Ammon's horn (tissue), 1 donor: Measurements from ENCODE around the gene ALDH4A1.
"Not testable (repeated sequence)": the region's sequence is repeated elsewhere in the genome, so short reads cannot be mapped to it uniquely, and the experiment has no call there.

Source experiments
- DNase-seq: peaks from one replicate; pipeline ENCODE4 v3.0.0-alpha.2; 2016; ENCODE audit warnings: low spot score

The ALDH4A1 gene

DNA sequence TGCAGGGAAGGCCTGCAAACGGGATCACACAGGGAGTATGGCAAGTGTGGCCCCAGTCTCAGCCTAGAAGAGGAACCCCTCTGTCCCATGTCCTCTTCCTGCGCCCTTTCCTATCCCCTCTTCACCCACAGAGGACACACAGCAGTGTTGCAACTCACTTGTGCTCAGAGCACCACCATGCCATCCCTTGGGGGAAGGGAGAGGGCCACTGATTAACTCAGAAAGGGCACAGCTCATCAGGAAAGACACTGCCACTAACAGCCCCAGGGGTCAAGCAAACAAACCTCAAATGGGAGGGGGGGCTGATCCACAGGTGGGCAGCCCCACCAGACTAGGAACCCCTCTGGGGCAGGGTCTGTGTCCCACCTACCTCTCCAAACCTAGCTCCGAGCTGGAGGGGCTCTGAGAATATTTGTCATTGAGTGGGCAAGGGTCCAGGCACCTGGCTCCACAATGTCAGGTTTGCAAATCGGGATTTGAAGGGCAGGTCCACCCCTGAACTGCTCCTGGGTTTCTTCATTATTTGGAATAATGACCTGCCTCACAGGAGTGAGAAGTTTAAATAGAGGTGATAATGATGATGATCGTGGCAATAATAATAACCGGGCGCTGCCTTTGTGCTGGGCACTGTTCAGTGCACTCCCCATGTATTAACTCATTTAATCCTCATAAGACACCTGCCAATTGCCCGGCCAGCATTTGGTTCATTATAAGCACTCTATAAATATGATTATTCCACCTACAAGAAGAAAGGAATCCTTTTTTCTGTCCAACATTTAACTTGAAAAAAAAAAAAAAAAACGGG is 1.0 kb downstream of the ALDH4A1 start:
- DNase-seq, result no peak

DNA sequence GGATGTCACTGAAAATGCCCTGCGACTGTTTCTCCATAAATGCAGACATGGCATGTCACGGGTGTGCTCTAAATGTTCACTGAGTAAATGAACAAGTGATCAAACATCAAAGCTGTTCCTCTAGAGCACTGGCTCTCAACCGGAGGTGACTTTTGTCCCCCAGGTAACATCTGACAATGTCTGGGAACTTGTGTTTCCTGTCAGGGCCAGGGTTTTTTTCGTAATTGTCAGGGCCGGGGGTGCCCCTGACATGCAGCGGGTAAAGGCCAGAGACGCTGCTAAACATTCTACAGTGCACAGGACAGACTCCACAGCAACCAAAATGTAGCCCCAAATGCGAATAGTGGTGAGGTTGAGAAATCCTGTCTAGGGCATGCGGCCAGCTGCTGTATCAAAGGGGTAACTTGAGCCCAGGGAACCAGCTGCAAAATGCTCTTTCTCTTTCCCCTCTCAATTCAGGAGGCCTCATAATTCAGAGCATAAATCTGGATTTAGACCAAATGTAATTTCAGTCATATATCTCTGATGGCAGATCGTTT is 2.0 kb downstream of the ALDH4A1 start:
- DNase-seq, result no peak

DNA sequence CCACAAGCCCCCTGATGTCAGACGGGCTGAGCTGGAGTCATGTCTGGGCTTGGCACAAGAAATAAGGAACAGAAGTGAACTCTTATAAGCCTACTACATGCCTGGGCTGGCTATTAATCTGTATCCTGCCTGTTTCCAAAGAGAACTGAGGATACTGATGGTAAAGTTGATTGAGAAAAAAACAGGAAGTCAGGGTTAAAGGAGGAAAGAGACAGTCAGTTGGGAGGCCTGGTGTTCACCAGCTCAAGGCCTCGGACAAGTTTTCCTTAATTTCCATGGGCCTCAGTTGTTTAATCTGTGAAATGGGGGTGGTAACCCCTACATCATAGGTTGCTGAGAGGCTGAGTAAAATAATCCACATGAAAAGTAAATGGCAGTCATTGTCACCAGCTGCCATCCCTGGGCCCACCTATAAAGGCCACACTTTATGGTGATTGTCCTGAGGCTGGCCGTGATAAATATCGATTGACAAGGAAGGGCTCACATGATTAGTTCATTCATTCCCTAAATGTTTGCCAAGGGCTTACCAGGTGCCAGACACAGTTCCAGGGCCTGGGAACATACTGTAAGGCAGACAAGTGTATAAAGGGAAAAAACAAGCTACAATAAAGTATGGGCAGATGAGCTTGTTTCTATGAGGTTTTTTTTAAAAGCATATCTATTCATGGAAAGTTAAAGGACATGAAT is 2.8 kb downstream of the ALDH4A1 start:
- DNase-seq, result no peak

DNA sequence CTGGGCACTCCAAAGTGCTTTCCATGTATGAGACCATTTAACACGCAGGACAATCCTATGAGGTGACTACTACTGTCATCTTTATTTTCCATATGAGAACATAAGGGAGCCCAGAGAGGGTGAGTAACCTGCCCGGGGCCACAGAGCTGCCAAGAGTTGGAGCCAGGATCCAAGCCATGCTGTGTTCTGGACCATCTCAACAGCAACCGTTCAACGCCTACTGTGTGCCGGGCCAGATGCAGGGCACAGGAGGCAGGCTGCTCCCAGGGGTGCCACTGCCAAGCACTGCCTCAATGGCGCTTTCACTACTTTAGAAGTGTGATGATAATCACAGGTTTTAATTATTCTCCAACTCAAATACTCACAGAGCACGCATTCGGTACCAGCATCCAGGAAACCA is 3.8 kb downstream of the ALDH4A1 start:
- no peak for DNase-seq

DNA sequence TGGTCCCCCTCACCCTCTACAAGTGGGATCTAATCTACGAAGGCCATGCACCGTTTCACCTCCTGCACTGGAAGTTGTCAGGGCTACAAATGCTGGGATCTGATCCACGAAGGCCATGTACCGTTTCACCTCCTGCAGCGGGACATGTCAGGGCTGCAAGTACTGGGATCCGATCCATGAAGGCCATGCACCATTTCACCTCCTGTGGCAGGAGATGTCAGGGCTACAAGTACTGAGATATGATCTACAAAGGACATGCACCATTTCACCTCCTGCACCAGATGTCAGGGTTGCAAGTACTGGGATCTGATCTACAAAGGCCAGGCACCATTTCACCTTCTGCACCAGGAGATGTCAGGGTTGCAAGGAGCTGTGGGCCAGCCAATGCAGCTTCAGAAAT is 7.0 kb downstream of the ALDH4A1 start:
- no peak for DNase-seq

DNA sequence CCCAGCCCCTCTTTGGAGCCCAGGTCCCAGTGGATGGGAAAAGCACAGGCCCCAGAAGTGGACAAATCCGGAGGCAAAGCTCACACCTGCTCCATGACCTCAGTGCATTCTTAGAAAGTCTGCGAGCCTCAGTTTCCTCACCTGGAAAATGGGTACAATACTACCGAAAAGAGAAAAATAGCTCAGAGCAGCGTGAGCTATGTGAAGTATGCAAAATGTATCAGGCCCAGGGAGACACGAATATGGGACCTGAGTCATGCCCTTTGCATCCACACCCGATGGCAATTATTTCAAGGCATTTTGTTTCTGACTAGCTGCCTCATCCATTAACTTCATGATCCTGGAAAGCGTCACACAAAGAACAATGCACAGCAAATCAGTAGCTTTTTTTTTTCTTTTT is 9.2 kb downstream of the ALDH4A1 start:
- DNase-seq, result no peak

DNA sequence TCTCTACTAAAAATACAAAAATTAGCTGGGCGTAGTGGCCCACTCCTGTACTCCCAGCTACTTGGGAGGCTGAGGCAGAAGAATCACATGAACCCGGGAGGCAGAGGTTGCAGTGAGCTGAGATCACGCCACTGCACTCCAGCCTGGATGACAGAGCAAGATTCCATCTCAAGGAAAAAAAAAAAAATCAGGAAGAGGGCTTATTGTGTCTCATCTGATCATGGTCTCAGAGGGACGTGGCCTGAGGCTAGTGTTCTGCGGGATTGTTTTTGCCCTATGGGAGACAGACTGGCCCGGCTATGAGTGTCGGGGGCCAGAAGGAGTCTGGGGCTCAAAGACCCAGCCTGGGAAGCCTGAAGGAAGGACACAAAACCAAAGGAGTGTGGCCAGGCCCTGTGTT is 10.5 kb downstream of the ALDH4A1 start:
- DNase-seq, result not testable (repeated sequence)

DNA sequence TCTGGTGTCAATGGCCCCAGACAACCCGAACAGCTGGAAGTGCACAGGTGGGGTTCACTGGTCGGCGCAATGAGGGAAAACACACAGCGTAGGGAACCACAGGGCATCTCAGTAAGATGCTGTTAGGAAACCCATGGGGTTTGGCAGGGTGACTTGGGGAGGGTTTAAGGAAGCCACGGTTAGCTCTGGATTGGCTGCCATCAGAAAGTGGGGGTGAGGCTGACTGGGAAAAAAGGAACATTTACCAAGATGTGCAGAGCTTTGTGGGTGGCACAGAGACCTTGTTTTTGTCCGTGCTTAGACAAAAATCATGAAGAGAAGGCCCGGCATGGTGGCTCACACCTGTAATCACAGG is 11.0 kb downstream of the ALDH4A1 start:
- no peak for DNase-seq

DNA sequence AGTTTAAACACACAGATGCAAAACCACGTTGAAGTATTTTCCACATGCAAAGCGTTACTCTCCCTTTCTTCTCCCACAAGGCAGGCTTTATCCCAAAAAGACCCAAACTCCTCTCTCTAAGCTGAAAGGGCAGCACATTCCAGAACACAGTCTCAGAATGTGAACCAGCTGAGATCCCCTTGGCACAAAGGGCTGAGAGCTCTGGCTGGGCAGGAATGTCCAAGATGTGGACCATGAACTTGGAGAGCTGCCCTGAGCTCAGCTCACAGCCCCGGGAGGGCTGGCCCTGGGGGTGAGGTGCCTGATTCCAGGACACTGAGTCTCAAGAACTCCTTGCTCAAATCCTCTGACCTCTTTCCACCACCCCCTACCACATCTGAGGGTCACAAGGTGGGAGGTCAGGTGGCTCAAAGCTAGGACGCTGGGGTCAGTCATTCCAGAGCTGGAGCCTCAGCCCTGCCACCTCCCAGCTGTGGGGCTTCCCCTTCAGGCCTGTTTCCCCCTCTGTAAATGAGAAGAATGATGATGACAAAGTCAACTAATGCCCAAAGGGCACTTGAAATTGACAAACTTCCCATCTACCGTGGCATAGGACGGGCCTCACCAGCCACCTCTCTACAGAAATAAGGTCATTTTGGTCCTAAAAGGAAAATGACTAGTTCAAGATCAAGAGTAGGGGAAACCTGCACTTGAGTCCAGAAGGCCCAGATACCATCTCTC is 11.5 kb downstream of the ALDH4A1 start:
- peak; percentile 62 for DNase-seq

DNA sequence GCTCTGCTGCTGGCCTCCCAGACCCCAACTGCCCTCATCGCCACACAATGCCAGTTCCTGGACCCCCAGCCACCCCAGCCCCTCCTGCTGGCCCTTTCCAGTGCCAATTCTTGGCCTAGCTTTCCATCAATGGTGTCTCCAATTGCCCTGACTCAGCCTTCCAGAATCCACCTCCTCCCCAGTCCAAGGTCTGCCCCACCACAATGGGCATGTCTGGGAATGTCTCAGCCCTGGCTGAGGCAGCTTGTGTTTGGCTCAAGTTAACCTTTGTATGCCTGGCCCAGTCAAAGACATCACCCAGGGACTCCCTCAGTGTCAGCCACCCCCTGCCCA is 16.4 kb downstream of the ALDH4A1 start:
- DNase-seq, result no peak

DNA sequence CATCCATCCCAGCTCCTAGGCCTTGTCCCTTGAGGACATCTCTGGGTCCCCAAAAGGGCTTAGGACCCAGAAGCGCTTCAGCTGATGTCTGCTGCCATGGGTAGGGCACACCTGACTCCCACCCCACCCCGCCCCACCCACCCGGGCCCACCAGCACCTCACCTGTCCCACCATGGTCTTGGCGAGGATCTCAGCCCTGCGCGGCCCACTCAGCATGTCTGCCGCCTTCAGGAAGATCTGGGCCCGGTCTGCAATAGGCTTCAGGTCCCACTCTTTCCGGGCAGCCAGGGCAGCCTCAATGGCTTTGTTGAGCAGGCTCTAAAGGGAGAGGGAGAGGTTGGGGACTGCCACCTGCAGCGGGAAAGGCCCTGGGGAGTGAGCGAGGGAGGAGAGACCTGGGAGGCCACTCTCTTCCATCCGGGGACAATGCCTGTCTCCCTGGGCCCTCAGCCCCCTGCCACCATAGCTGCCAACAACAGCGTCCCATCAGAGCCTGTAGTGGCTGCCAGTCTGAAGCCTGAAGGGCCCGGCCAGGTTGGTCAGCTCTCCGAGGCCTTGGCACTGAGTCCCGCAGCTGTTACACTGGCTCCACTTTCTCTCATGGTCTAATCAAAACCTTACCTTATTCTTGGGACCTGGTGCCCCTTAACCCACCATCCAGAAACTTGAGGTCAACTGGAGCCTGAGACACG is 16.9 kb downstream of the ALDH4A1 start:
- no peak for DNase-seq

DNA sequence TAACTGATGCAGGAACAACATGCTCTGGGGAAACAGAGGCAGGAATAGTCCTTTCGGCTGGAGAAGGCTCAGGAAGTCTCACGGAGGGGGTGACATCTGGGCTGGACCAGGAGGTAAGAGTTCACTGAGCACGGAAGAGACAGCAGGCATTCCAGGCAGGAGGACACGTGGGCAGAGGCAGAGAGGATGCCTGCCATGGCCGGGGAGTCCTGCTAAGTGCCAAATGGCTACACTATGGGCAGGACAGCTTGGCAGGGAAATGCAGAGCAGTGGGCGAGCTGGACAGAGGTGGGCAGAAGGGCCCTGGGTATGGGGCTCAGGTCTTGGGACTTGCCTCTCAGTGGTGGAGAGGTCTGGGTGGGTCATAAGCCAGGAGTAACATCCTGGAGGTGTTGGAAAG is 17.6 kb downstream of the ALDH4A1 start:
- DNase-seq, result no peak

DNA sequence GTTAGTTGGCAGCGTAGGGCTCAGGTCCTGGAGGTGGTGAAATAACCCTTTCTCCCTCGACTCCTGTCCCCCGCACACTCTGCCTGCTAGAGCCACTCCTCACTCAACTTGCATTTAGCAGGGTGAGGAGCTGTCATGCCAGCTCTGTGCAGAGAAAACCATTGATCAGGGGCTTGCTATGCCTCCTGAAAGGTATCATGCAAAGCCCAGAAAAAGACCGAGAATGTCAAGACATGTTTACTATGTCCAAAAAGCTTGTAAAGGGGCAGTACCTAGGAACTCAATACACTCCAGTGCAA is 18.0 kb downstream of the ALDH4A1 start:
- no peak for DNase-seq

DNA sequence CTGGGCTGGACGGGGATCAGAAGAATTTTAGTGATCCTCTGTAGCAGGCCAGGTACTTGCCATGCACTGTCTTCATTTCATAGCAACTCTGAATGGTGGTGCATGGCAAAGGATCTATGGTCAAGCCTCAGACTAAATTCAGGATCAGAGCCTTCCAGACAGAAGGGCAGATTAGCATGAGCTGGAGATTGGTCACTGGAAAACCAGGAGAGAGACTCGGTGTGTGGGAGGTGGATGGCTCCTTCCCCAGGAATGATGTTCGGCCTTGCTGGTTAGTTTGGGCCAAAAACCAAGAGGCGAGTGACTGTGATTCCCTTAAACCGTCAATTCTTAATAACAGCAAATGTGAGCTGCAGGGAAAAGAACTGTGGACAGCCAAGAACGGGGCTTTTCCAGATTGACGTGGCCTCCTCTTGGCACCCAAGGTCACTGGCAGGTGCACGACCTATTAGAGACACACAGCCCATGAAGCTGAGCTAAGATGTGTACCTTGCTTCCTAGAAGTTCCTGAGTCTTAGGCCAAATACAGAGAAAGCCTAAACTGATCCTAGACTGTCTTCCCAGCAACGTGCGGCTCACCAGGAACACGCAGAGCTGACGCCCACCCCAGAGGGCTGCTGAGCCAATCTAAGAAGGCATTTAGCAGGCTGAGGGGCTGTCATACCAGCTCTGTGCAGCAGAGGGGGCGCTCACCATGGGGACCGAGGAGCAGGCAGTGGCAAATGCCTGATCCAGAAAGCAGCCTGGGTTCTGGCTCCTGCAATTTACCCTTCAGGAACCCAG is 18.5 kb downstream of the ALDH4A1 start:
- peak; percentile 91 for DNase-seq

DNA sequence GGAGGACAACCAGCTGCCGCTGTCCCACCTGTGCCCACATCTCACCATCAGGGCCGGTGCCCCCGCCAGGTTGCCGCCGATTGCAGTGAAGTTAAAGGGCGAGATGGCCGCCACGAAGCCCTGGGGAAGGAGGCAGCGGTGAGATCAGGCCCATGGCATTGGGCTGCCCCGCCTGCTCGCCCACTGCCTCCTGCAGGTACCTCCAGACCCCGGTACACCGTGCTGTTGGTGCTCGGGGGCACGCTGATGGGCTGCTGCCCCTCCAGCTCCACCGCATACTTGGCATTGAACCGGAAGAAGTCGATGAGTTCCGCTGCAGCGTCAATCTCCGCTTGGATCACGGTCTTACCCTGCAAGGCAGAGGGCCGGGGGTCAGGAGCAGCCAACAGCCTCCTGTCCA is 19.3 kb downstream of the ALDH4A1 start:
- no peak for DNase-seq

DNA sequence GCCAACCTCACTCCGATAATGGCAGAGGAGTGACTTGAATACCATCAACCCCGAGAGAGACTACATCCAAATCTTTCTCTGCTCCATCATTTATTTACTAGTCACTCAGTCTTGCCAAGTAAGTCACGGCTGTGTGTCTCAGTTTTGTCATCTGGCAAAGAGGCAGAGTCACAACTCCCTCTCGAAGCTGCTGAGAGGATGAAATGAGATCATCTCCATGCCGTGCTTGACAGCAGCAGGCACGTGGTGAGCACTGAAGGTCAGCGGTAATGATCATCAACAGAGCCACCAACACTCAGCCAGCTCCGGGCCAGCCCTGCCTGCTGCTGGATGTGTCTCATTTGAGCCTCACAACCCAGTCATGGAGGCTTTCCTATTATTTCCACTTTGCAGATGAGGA is 19.9 kb downstream of the ALDH4A1 start:
- peak; percentile 74 for DNase-seq

DNA sequence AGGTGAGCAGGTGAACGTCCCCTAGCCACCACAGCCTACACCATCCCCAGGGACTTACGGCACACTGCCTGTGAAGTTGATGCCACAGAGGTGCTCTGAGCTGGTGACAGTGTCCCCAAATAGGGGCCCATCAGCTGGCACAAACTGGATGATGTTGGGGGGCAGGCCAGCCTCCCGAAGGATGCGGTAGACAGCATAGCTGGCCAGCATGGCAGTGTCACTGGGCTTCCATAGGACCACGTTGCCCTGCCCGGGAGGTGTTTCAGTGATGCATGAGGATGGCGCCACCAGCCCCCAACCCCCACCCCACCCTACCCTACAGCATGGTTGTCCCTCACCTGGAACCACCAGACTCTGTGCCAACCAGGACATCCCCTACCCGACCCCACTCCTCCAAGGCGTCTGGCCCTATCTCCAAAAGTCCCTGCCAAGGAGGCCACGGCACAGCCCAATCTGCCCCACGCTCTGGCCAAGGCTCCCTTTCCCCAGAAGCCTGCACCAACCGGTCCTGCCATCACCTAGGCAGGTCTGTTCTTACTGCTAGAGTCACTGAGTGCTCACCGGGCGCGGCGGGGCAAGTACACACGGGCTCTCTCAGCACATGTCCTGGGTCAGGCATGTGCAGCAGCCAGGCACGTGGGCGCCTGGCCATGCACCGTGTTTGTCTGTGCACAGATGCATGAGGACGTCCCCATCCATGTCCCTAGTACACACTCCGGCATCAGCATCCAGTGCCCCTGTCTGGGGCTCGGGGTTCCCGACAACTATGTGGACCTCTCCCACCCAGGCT is 20.5 kb downstream of the ALDH4A1 start:
- no peak for DNase-seq

DNA sequence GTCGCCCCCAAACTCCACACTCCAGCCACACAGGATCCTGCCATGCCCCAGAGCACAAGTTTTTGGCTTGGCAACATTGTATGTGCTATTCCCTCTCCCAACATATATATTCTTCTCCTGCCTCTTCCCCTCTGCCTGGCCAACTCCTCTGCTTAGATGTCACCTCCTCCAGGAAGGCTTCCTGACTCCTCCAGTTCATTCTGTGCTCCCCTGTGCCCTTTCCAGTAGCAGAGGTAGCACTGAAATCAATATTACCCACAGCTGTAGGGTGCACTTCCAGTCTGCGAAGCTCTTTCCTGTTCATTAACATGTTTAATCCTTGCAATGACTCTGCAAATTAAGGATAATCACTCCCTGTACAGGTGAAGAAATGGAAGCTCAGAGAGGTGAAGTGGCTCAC is 21.2 kb downstream of the ALDH4A1 start:
- no peak for DNase-seq

DNA sequence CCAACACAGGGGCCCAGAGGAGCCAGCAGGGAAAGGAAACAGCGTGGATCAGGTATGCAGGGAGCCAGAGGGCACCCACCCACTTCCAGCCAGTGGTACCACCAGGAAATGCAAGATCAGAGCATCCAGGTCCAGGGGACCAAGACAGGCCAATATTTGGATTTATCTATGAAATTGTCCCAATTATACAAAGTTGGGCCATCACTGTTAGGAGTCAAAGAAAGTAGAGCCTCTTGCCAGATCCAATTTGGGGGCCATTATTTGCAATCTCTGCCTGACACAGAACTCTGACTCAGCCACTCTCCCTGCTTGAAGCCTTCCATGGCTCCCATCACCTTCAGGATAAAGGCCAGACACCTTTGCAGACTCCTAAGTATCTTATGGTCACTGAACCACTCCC is 21.8 kb downstream of the ALDH4A1 start:
- DNase-seq, result no peak

DNA sequence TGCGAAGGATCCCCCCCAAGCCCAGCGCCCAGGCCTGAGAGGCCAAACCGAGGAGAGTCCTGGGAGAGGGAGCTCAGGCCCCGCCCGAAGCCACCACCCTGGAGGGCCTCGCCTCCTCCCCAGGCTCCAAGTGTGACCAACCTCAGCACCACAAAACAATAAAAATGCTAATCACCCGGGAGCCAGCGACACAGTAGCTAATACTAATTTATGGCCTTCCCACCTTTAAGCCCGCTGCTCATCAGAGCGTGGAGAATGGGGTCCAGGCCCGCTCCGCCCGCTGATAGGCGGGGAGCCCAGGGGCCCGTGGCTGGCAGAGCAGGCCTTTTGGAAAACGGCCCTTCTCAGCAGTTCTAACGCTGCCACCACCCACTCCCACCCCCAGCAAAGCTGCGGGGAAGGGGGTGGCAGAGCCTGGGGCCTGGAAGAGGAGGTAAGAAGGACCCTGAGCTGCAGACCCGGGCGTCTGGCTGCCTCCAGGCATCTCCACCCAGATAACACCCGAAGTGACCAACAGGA is 22.5 kb downstream of the ALDH4A1 start:
- DNase-seq, result no peak
